Cardiac septum (tissue), 1 donor: ENCODE measurements around the gene TPRKB. TPM values are rescaled to one million over a fixed set of nuclear protein-coding genes. Genes with fewer than 3 reads are reported as not detected.

ENCODE experiments used
- total RNA-seq: library from RNA; stranded (reverse); fragmentation: NEBNext Ultra II Directional; extraction: Animal tissue kit (Norgen Biotek cat#: 25700); gene quantifications from one replicate; pipeline ENCODE4 v1.2.1, GENCODE V29; 2021
- donor health status: DM: no; HTN: no; CAD: no.

The TPRKB gene
- total RNA-seq, 1 donor from 2014 or later = 14.7 TPM

Other genes starting within 250 kb of the TPRKB start
- gene NAT8, start 94.9 kb downstream of the TPRKB start, total RNA-seq = not detected
- gene DUSP11, start 42.8 kb upstream of the TPRKB start, total RNA-seq = 10.9 TPM
- not detected for gene C2orf78, start 46.8 kb upstream of the TPRKB start, total RNA-seq
- 37.4 TPM for gene STAMBP, start 91.6 kb upstream of the TPRKB start, total RNA-seq
- gene ACTG2, start 155.7 kb upstream of the TPRKB start, total RNA-seq = 3.9 TPM
- 23.7 TPM for gene DGUOK, start 189.5 kb upstream of the TPRKB start, total RNA-seq
- gene TET3, start 247.6 kb upstream of the TPRKB start, total RNA-seq = 3.7 TPM